T-helper 9 cell (primary cell): Measurements from ENCODE around the gene PDCL3.
A peak's percentile ranks its signal among the peaks of the same experiment; 100 is the strongest.

Experiments
- DNase-seq: peaks from one replicate; pipeline ENCODE4 v3.0.0-alpha.2; 2020

Gene PDCL3

DNA sequence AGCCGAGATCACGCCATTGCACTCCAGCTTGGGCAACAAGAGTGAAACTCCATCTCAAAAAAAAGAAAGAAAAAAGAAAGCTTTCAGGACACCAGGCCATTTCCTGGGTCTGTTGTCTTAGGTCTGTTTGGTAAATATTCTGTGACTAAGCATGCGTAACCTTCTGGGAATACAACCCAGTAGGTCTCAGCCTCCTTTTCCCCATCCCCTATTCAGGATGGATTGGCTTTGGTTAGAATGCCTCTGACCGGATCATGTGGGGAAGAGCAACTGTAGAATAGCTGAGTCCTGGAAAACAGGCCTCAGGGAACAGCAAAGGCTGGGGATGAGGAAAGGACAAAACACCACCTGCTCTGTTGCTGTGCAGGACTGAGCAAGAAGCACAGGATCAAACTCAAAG is 1.6 kb upstream of the PDCL3 start:
- no peak for DNase-seq

DNA sequence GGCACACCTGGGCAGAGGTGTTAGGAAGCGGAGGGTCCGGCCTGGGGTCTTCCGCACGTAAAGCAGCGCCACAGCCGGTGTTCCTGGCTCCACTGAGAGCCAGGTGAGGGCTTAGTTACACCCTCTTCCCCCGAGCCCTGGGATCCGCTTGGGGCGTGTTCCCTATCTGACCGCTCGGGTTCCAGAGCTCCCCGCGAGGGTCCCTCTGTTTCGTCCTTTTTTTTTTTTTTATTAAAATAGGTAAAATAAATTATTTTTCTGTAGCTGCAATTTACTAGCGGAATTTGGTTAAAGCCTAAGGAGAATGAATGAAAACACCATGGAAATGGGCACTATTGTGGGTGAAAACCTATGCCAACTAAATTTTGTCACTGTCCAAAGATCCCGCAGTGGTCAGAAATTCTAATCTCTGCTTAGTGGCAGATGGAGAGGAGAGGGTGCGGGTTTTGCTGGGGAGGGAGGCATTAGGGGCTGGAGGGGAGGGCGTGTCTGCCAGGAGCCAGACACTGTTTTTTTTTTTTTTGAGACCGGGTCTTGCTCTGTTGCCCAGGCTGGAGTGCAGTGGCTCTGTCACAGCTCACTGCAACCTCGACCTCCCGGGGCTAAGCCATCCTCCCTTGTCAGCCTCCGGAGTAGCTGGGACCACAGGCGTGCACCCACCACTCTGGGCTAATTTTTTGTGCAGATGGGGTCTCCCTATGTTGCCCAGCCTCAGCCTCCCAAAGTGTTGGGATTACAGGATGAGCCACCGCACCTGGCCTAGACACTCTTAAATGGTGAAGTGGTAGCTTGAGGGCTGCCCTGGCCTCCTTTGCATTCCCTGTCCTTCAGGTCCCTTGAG is 834 bp downstream of the PDCL3 start:
- no peak for DNase-seq

DNA sequence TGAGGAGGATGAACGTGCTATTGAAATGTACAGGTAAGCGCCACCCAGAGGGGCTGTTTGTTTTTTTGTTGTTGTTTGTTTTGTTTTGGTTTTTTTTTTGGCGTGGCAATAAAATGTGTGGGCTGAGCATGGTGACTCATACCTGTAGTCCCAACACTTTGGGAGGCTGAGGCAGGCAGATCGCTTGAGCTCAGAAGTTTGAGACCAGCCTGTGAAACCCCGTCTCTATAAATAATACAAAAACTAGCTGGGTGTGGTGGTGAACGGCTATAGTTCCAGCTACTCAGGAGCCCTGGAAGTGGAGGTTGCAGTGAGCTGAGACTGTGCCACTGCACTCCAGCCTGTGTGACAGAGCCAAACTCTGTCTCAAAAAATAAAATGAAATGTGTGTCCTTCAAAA is 6.2 kb downstream of the PDCL3 start:
- no peak for DNase-seq

DNA sequence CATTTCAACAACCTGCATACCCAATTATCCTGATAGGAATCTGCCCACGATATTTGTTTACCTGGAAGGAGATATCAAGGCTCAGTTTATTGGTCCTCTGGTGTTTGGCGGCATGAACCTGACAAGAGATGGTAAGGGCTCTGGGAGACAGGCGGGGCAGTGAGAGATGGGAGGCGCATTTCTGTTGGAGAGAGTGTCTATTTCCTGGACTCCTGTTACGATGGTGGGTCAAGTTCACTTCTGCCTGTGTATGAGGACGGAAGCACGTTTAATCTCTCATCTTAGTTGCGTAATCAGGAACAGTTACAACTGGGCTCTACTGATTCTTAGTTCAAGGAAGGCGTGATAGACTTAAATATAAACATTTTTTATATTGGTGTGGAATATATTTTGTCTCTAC is 8.9 kb downstream of the PDCL3 start:
- no peak for DNase-seq

DNA sequence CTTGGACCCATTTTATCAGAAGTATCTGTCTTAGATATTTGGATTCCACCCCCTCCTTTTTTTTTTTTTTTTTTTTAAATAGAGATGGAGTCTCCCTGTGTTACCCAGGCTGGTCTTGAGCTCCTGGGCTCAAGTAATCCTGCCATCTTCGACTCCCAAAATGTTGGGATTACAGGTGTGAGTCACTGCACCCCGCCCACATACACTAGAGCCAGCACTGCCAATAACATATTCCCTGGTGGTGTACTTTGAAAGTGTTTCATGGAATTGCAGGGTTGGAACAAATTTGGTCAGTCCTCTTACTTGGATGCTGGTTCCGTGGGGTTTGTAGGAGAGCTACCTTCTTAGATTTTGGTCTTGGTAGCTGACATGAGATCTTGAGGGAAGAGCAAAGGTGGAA is 15.0 kb downstream of the PDCL3 start:
- DNase-seq = no peak

DNA sequence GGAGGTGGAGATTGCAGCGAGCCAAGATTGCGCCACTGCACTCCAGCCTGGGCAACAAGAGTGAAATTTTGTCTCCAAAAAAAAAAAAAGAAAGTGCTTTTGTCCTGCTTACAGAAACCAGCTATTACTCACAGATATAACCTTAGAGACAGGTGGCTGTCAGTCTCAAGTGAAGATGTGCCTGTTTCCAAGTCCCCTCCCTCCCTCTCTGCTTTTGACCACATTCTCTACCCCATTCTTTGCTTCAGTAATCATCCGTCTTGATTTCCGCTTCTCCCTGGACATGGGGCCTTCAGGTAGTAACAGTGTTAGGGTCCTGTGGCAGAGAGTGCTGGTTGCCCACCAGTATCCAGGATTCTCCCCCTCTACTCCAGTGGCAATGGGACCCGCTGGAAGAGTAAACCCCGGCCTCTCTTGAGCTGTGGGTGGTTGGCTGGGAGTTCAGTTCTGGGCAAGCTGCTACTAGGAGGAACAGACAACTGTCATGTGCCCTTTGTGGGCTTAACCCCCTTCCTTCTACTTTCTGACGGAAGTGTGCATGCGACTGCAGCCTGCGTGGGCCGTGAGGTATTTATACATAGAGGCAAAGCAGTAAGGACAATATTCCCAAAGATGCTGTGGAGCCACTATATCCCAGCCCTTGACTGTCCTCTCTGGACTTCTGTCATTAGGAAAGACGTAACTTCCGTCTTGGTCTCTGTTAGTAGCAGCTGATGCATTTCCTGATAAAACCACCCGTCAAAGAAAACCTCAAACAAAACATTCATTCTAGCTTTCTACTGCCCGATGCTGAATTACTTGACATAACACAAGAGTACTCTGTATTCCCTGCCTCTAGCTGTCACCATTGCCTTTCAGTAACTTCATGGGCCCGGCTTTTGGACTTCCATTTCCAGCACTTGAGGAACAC is 17.8 kb downstream of the PDCL3 start:
- peak; percentile 37 for DNase-seq

DNA sequence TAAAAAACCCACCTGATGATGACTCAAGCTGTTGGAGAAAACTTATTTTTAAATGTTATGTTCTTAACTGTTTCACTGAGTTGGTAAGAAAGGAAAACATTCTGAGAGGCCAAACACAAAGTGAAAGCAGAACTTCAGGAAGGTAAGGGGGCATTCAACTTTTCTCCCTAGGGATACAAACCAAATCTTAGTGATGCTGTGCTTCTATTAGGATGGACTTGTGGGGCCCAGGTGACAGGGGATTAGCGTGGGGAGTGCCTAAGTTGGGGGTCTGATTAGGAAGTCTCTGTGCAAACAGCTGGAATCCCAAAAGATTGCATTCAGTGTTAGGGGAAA is 18.5 kb downstream of the PDCL3 start:
- DNase-seq = no peak

DNA sequence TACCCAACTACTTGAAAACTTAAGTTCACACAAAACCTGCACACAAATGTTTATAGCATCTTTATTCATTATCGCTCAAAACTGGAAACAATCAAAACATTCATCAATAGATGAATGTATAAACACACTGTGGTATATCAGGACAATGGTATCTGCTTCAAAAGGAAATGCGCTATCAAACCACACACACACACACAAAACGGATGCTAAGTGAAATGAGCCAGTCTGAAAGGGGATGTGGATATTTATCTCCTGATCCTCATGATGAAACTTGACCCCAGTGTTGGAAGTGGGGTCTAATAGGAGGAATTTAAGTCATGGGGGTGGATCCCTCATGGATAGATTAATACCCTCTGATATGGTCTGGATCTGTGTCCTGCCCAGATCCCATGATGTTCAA is 22.0 kb downstream of the PDCL3 start:
- no peak for DNase-seq

DNA sequence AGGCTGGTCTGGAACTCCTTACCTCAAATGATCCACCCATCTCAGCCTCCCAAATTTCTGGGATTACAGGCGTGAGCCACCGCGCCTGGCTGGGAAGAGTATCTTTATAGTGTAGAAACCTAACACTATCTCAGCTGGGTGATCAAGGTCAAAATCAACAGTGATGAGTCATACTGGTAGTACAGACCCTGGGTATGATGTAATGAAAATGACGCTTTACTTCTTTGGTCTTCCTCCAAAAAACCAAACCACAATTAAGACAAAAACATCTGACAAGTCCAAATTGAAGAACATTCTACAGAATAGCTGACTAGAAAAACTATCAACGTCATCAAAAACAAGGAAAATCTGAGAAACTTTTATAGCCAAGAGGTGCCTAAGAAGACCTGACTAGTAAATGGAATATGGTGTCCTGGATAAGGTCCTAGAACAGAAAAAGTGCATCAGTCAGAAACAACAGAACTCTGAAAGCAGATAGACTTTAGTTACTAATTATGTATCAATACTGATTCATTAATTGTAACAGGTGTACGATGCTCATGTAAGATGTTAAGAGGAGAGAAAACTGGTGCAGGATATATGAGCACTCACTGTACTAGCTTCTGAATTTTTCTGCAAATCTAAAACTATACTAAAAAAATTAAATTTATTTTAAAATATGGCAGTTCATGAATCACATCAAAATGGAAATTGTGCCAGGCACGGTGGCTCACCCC is 25.4 kb downstream of the PDCL3 start:
- no peak for DNase-seq

DNA sequence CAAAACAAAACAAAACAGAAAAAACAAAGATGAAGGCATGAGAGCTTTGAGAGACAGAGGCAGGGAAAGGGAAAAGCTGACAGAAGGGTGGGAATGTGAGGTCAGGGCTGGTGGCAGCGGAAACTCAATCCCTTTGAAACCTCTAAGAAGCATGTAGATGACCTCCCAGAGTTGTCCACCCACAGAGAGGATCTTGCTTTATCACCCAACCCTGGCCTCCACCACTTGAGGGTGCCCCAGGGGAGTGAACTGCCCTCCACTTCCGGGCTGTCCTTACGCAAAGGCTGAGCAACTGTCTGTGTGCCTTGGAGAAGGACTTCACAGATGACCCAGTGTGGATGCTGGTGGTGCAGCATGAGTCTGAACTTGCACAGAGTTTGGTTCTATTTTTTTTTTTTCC is 26.7 kb downstream of the PDCL3 start:
- no peak for DNase-seq

DNA sequence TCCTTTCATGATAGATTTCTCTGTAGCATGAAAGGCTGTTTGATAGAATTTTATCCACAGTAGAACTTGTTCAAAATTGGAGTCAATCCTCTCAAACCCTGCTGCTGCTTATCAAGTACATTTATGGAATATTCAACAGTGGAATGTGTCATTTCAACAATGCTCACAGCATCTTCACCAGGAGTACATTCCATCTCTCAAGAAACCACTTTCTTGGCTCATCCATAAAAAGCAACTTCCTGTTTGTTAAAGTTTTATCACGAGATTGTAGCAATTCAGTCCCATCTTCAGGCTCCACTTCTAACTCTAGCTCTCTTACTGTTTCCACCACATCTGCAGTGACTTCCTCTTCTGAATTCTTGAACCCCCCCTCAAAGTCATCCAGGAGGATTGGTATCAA is 29.4 kb downstream of the PDCL3 start:
- no peak for DNase-seq

DNA sequence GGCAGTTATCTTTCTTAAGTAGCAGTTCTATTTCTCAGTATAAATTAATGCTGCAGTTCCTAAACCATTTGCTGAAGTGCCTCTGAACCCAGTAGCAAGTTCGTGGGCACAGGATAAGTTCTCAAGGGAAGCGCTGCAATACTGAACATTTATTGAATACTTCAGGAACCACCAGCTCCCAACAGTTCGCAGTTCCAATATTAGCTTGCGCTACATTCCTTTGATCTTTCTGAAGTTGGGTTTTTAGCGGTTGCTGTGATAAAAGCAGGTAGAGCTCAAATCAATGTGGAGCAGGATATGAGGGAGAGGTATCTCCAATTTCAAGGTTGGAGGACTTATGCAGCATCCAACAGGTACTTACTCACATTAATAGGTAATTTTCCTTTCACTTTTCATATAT is 33.7 kb downstream of the PDCL3 start:
- DNase-seq = no peak

DNA sequence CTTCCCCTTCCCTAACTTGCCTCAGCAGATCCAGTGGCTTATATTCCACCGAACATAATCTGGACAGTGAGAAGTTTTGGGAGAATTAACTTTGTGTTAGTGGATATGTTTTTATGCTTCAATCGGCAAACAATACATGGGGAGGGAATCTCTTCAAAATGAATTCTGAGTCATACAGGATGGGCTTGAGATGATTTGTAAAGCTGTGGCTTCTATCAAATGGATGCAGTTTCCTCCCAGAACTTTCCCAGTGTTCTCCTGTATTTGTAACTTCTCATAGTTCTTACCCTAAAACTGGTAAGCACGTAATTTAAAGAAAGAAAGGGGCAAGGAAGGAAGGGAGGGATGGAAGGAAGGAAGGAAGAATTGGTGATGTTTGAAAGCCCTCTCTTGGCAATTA is 36.8 kb downstream of the PDCL3 start:
- no peak for DNase-seq

DNA sequence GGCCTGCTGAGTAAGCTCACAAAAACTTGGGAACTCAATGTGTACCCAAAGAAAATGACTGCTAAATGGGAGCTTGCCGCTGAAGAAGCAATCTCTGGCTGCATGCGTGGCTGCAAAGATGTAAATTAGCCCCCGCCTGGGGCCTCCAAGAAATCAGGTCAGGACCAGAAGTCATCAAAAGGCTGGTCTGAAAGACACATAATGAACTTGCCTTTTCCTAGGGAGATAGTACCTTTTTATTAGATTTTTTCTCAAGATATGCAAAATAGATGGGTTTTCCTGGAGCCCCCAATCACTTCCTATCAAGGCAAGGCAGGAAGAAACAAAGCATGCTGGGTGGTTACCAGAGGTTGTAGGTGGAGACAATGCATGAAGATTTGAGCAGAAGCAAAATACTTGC is 38.9 kb downstream of the PDCL3 start:
- DNase-seq = no peak

DNA sequence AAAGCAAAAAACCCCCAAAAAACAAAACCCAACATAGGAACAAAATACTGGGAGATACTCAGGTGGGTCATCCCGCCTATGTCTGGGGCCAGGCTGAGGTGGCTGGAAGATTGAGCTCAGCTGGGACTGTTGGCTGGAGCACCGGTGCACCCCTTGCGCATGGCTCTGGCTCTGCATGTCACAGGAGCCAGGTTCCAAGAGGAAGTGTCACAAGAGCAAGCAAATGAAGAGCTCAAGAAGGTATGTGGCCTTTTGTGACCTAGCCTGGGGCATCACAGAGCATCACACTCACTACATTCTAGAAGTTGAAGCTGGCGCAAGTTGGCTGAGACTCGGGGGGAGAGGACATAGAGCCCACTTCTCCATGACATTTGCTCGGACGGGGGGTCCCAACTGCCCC is 40.6 kb downstream of the PDCL3 start:
- DNase-seq = no peak

DNA sequence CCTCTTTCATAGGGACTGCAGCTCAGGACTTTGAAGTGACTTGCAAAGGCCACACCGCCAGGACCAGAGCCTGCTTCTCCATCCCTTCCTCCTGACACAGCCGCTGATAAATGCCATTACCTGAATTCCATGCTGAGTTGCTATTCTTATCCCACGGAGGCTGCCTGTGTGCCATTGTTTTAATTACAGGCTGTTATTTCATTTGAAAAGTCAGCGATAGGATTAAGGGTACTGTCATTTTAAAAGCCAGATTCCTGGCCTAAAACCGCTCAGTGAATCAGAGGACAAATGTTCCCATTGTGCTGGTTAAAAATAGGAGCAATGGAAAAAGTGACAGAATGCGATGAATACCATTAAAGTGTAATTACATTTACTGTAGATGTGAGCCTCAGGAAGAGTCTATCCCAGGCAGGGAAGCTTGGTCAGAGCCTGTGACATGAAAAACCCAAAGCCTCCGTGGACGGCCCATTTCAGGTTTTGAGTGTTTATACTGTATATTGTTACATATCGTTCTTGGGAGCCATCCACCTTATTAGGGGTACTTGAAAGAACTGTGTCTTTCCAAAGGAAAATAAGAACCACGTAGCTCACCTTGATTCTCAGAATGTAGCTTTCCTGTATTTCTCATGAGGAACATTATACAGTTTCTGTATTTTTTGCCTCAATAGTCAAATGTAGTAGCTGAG is 41.3 kb downstream of the PDCL3 start:
- DNase-seq = no peak

DNA sequence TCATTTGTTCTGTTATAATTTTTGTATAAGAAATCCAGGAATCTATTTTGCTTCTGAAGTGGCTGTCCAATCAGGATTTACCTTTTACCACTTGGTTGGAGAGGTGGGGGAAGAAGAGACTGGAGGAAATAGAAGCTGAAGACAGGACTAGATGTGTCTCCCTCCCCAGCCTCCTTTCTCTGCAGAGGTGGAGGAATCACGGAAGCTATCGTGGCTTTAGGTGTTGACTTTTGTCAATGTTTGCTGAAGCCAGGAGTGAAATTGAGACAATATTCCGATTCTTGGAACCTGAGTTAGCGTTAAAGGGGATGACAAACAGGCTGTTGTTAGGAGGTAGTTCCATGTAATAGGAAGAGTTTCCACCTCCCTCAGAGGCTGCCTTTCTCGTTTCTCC is 43.5 kb downstream of the PDCL3 start:
- no peak for DNase-seq

DNA sequence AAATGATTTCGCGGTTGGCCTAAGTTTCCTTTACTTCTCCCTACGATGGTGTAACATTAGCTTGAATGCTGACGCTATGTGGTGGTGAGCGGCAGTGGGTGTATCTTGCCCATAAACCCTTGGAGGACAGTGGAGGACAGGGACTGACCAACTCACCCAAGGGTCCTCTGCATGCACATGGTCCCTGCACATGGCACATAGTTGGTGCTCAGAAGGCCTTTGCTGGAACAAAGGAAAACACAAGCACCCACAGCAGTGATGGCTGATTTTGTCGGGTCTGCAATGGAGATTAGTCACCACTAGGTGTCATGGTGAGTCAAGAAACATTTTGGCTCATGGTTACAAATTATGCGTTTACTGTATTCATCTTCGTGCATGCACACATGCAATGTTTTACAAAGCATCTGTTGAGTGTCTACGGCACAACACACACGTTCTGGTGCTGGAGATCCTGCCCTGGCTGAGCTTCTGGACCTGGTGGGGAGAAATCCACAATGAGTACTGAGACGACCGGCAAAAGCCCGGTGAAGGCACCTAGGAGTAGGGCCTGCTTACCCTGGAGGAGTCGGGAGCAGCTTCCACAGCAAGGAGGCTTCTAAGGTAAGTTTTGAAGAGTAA is 44.0 kb downstream of the PDCL3 start:
- DNase-seq = no peak

DNA sequence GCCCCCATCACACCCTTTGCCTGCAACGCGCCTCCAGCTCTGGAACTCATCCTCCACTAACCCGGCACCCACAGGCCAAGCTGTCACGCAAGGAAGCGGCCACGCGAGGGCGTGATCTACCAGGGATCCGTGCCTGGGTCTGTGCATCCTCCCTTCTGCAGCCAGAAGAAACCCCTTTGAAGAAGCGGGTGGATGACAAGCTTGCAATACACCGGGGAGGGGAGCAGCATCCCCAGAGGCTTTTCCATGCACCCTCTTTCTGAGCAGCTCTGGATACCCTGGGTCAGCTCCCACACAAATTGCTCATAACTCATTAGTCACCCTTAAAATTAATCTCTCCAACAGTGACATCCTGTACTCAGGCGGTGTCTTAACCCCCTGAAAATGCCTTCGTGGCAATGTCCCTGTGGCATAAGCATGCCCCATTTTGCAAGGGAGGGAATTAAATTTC is 47.6 kb downstream of the PDCL3 start:
- peak; percentile 67 for DNase-seq

DNA sequence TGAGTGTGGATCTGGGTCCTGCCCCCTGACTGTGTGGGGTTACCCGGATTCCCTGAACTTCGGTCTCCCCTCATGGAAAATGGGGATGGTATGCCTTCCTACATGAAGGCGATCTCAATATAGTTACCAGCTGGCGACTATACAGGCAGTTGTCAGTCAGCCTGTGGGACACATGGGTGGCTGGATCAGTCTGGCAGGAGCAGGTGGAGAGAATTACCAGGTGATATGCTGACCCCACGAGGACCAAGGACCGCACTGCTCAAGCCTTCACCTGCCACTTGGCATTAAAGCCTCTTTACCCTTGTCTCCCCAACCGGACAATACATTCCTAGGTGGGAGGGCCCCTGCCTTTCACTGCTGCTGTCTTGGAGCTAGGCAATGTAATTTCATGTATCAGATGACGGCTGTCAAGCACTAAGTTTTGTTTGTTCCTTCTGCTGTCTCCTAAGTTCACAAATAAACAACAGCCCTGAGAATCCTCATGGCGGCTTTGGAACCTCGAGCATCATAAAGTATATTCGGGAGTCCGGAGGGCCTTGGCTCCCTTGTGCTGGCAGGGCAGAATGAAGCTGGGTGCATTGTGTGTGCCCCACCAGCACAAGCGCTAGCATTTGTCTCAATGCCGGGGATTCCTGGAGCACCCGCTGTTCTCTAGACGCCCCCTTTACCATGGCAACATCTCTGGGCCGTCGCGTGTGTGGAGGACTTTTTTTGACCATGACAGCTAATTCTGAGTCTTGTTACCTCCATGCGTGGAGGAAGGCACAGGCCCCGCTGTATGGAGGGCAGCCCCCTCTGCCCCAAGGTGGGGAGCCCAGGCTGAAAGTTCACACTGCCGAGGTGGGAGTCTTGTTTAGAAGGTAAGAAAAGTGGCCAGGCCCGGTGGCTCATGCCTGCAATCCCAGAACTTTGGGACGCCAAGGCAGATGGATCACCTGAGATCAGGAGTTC is 48.6 kb downstream of the PDCL3 start:
- DNase-seq = no peak

DNA sequence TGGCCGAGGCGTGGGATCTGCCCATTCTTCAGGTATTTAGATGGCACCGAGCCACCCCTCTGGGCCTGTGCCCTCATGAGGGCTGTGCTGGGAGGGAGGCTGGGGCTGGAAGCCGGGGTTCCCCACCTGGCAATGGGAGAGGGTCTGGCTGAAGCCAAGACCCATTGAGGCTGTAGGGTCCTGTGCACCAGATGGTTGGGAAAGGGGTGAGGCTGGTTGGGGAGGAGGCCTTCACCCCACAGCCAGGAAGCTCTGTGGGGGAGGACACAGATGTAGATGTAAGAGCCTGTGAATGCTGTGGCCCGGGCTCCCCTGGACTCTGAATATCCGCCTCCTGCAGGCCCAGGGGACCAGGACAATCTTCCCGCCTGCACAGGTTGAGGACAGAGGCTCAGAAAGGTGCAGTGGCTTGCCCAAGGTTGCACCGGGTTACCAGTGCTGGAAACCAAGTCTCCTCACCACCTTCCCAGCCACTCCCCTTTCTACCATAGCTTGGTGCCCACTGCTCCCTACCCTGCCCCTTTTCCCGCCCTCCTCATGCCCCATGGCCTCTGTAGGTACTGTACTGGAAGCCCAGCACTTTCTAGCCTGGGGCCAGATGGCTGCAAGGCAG is 49.7 kb downstream of the PDCL3 start:
- no peak for DNase-seq
